Measurements from ENCODE around the gene LMO4.

DNA sequence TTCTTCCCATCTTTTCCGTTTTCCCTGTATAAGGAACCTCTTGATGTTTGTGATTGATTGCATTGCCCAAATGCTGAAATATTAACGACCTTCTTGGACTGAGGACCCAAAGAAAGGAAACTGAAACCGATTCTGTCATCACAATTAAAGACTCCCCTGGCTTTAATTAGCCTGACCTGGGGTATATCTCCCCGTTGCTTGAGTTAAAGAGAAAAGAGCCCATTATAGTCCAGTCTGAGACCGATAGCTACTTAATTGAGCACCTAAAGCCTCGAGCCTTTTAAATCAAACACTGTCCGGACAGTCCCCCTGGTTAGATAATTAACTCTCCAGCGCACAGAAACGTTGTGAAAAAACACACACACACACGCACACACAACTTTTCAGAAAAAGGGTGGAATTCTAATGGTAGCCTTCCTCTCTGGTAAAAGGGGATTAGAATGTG lies 8.0 kb downstream of the LMO4 start:
- TF ChIP-seq, protein P1, sequence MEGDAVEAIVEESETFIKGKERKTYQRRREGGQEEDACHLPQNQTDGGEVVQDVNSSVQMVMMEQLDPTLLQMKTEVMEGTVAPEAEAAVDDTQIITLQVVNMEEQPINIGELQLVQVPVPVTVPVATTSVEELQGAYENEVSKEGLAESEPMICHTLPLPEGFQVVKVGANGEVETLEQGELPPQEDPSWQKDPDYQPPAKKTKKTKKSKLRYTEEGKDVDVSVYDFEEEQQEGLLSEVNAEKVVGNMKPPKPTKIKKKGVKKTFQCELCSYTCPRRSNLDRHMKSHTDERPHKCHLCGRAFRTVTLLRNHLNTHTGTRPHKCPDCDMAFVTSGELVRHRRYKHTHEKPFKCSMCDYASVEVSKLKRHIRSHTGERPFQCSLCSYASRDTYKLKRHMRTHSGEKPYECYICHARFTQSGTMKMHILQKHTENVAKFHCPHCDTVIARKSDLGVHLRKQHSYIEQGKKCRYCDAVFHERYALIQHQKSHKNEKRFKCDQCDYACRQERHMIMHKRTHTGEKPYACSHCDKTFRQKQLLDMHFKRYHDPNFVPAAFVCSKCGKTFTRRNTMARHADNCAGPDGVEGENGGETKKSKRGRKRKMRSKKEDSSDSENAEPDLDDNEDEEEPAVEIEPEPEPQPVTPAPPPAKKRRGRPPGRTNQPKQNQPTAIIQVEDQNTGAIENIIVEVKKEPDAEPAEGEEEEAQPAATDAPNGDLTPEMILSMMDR (IDR thresholded peaks at IDR 0.05) = no peak
- no peak for TF ChIP-seq RNF2 (IDR thresholded peaks at IDR 0.05; ENCODE audit: borderline replicate concordance, low read depth)
- TF ChIP-seq POLR2A (IDR thresholded peaks at IDR 0.05; ENCODE audit: low read length) = no peak
- TF ChIP-seq BHLHE40 (IDR thresholded peaks at IDR 0.05; ENCODE audit: low read depth, low read length) = no peak
- TF ChIP-seq HOXA7 (CRISPR knock-in tag; IDR thresholded peaks at IDR 0.05) = no peak
- no peak for TF ChIP-seq FOSL2 (IDR thresholded peaks at IDR 0.05)
- no peak for TF ChIP-seq FOSL2 (CRISPR knock-in tag; IDR thresholded peaks at IDR 0.05)
- TF ChIP-seq EP300 (IDR thresholded peaks at IDR 0.05) = no peak
- no peak for TF ChIP-seq CHD4 (IDR thresholded peaks at IDR 0.05; ENCODE audit: borderline replicate concordance)
- no peak for TF ChIP-seq PHF8 (IDR thresholded peaks at IDR 0.05; ENCODE audit: borderline replicate concordance, low read depth)
- no peak for TF ChIP-seq REST (IDR thresholded peaks at IDR 0.05)
- no peak for TF ChIP-seq ELK1 (IDR thresholded peaks at IDR 0.05; ENCODE audit: low read depth, low read length)

Data from A549 (cell line).